Upper lobe of right lung (tissue), 1 donor: ENCODE measurements around the gene AFF1. TPM values are rescaled to one million over a fixed set of nuclear protein-coding genes. Genes with fewer than 3 reads are reported as not detected.

Source experiments
- ATAC-seq: fragments of 200-7000 bp; cut with Tn5 transposase; one replicate; pipeline ENCODE4 v1.9.1; 2020; ENCODE audit warnings: mild to moderate bottlenecking, moderate library complexity
- DNase-seq: peaks from one replicate; pipeline ENCODE4 v3.0.0-alpha.2; 2020
- H3K27ac ChIP-seq: fragments of 200-600 bp; one replicate; pipeline ENCODE4 v1.8.0; 2022
- H3K27me3 ChIP-seq: fragments of 200-600 bp; one replicate; pipeline ENCODE4 v1.8.0; 2022; ENCODE audit warnings: mild to moderate bottlenecking
- H3K36me3 ChIP-seq: fragments of 200-600 bp; one replicate; pipeline ENCODE4 v1.8.0; 2022
- H3K4me1 ChIP-seq: fragments of 200-600 bp; one replicate; pipeline ENCODE4 v1.8.0; 2022
- H3K4me3 ChIP-seq: fragments of 200-600 bp; one replicate; pipeline ENCODE4 v1.8.0; 2022; ENCODE audit warnings: mild to moderate bottlenecking
- H3K9me3 ChIP-seq: fragments of 200-600 bp; one replicate; pipeline ENCODE4 v1.8.0; 2022
- intact Hi-C: fragments of 100-400 bp; cut with DNase I; formaldehyde crosslinking; loops from one replicate; pipeline ENCODE4 v1.11.0; 2022
- total RNA-seq: library from RNA; stranded (reverse); fragmentation: NEBNext Ultra II Directional; extraction: Animal tissue kit (Norgen Biotek cat#: 25700); gene quantifications from one replicate; pipeline ENCODE4 v1.2.1, GENCODE V29; 2021
- TF ChIP-seq, protein P1 (sequence below): fragments of 200-600 bp; IDR thresholded peaks from one replicate; pipeline ENCODE4 v1.8.0; 2022; ENCODE audit warnings: antibody characterized with exemption
- donor health status: DM: no; HTN: yes; CAD: no; lungs with severe emphysema.

Gene AFF1
- total RNA-seq, 1 donor from 2014 or later, result 103 TPM

DNA sequence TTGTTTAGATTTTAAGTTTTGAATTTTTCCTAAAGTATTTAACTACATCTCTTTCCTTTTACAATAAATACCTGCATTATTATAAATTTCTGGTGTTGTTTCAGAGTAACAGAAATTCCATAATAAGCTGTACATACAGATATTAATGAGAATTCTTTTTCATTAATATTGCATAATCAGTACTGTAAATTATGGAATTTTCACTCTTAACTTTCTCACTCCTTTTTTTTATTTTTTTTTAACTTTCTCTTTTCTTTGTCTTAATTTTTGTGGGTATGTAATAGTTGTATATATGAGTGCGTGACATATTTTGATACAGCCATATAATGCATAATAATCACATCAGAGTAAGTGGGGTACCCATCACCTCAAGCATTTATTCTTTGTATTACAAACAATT lies 175.1 kb downstream of the AFF1 start:
- ATAC-seq (no peak), DNase-seq (no peak)
- H3K27me3 ChIP-seq, result no peaks in the 10 kb centered on the region
- no peaks in the 10 kb centered on the region for H3K9me3 ChIP-seq
- peaks cover 13% of the 10 kb centered on the region for H3K4me1 ChIP-seq
- intact Hi-C loops, result no loop called here
- H3K27ac ChIP-seq, result no peak overlapping the region
- TF ChIP-seq, protein P1, sequence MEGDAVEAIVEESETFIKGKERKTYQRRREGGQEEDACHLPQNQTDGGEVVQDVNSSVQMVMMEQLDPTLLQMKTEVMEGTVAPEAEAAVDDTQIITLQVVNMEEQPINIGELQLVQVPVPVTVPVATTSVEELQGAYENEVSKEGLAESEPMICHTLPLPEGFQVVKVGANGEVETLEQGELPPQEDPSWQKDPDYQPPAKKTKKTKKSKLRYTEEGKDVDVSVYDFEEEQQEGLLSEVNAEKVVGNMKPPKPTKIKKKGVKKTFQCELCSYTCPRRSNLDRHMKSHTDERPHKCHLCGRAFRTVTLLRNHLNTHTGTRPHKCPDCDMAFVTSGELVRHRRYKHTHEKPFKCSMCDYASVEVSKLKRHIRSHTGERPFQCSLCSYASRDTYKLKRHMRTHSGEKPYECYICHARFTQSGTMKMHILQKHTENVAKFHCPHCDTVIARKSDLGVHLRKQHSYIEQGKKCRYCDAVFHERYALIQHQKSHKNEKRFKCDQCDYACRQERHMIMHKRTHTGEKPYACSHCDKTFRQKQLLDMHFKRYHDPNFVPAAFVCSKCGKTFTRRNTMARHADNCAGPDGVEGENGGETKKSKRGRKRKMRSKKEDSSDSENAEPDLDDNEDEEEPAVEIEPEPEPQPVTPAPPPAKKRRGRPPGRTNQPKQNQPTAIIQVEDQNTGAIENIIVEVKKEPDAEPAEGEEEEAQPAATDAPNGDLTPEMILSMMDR, result no peak
- no peak overlapping the region for H3K4me3 ChIP-seq
- peaks cover 72% of the 10 kb centered on the region for H3K36me3 ChIP-seq

DNA sequence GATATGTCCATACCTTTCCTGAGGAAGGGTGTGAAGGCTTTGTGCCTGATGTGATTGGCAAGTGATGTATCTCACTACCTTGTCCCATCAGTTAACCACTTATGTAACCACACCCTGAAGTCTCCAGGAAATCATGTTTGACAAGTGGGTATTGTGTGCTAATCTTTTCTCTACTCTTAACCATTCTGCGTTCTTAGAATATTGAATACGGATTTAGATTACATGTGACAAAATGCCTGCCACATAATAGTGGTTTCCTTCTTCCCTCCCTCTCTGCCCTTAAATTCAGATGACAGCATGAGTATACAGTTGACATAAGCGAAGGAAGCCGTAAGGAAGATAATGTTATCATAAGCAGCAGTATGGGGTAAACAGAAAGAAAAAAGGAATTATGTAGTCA lies 177.3 kb downstream of the AFF1 start:
- Histone ChIP-seq H3K27ac (no peak overlapping the region), H3K4me1 (peaks cover 16% of the 10 kb centered on the region), H3K36me3 (peaks cover 75% of the 10 kb centered on the region), H3K9me3 (no peaks in the 10 kb centered on the region), H3K4me3 (no peak overlapping the region), H3K27me3 (no peaks in the 10 kb centered on the region)
- intact Hi-C loops, result no loop called here
- ATAC-seq (no peak), DNase-seq (no peak)
- TF ChIP-seq, protein P1, result no peak

DNA sequence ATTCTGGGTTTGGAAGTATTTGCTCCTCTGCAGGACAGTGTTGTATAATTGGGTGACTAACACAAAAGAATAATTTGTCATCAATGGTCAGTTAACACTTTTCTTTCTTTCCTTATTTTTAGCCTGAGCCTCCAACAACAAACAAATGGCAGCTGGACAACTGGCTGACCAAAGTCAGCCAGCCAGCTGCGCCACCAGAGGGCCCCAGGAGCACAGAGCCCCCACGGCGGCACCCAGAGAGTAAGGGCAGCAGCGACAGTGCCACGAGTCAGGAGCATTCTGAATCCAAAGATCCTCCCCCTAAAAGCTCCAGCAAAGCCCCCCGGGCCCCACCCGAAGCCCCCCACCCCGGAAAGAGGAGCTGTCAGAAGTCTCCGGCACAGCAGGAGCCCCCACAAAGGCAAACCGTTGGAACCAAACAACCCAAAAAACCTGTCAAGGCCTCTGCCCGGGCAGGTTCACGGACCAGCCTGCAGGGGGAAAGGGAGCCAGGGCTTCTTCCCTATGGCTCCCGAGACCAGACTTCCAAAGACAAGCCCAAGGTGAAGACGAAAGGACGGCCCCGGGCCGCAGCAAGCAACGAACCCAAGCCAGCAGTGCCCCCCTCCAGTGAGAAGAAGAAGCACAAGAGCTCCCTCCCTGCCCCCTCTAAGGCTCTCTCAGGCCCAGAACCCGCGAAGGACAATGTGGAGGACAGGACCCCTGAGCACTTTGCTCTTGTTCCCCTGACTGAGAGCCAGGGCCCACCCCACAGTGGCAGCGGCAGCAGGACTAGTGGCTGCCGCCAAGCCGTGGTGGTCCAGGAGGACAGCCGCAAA lies 179.6 kb downstream of the AFF1 start:
- H3K4me3 ChIP-seq, result no peak overlapping the region
- H3K27ac ChIP-seq, result no peak overlapping the region
- TF ChIP-seq, protein P1, result no peak
- H3K9me3 ChIP-seq, result no peaks in the 10 kb centered on the region
- peaks cover 9% of the 10 kb centered on the region for H3K4me1 ChIP-seq
- H3K36me3 ChIP-seq, result peaks cover 78% of the 10 kb centered on the region
- H3K27me3 ChIP-seq, result no peaks in the 10 kb centered on the region
- DNase-seq (no peak), ATAC-seq (no peak)
- intact Hi-C loops, result no loop called here

DNA sequence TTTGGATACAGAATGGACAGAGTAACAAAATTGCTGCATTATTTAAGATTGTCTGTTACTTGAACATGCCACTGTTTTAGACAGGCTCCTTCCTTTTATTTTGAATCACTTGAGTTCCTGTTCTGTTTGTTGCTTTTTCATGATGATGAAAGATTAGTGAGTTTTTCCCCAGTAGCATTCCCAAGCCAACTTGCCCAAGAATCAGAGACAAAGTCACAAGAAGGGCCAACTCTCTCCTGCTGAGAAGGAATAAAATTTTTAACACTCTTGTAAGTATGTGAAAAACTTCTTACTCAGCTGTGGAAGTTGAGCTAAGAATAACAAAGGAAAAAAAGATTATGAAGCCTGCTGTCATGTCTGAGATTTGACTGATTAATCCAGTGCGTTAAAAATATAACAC lies 181.4 kb downstream of the AFF1 start:
- TF ChIP-seq, protein P1, result no peak
- DNase-seq, result no peak
- Histone ChIP-seq H3K27me3 (no peaks in the 10 kb centered on the region), H3K4me3 (no peak overlapping the region), H3K36me3 (peaks cover 79% of the 10 kb centered on the region), H3K27ac (no peak overlapping the region), H3K4me1 (peaks cover 16% of the 10 kb centered on the region), H3K9me3 (no peaks in the 10 kb centered on the region)
- intact Hi-C loops, result no loop called here
- ATAC-seq, result no peak

DNA sequence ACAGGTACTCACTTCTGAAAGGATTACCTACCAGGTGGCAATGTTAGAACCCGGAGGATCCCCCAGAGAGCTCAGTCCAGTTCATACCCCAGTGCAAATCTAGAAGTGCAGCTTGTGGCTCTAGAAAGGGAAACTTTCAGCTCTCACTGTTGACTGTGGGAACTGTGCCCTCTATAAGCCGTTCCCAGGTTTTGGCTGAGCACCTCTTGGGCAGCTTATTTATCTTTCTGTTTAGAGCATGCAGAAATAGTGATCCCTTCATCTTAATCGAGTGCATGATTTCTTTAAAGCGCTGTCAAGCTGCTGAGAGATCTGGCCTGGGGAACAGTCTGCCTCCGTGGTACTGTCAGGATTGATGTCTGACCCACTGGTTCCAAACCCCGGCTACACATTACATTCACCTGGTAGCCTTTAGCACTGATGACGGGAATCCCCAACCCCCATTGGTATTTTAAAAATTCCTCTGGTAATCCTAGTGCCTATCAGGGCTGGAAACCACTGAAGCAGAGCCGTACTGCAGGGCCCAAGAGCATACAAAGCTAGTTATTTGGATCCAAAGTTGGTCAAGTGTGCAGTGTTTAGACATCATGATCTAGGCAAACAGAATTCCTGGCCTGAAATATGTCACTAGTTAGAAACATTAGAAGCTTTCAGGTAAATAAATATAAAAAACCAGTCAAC lies 182.4 kb downstream of the AFF1 start:
- ATAC-seq (peak; percentile 52), DNase-seq (no peak)
- intact Hi-C loops, result no loop called here
- peaks cover 25% of the 10 kb centered on the region for H3K4me1 ChIP-seq
- H3K4me3 ChIP-seq, result no peak overlapping the region
- no peaks in the 10 kb centered on the region for H3K9me3 ChIP-seq
- H3K27ac ChIP-seq, result no peak overlapping the region
- TF ChIP-seq, protein P1, result no peak
- H3K36me3 ChIP-seq, result peaks cover 70% of the 10 kb centered on the region
- no peaks in the 10 kb centered on the region for H3K27me3 ChIP-seq
